Testis (tissue), 3 donors: ENCODE data around the gene CIB4. TPM values are rescaled to one million over a fixed set of nuclear protein-coding genes. Genes with fewer than 3 reads are reported as not detected.

Experiments used
- DNase-seq: peaks from one replicate; pipeline ENCODE4 v3.0.0-alpha.2; 2019
- H3K27ac ChIP-seq, 2 donors: fragments of 200-600 bp; sonication (generic); one replicate each; pipeline ENCODE4 v1.5.1; 2019
- H3K27me3 ChIP-seq: fragments of 200-600 bp; sonication (generic); one replicate; pipeline ENCODE4 v1.5.1; 2019
- H3K36me3 ChIP-seq: fragments of 200-600 bp; sonication (generic); one replicate; pipeline ENCODE4 v1.5.1; 2017; ENCODE audit warnings: low read depth; ENCODE audit errors: missing control alignments
- H3K4me1 ChIP-seq: fragments of 200-600 bp; sonication (generic); one replicate; pipeline ENCODE4 v1.5.1; 2019
- H3K4me3 ChIP-seq, 2 donors: fragments of 200-600 bp; sonication (generic); one replicate each; pipeline ENCODE4 v1.5.1; 2017 to 2019
- H3K9me3 ChIP-seq: fragments of 200-600 bp; sonication (generic); one replicate; pipeline ENCODE4 v1.5.1; 2017
- POLR2A ChIP-seq: fragments of 450-650 bp; IDR thresholded peaks from one replicate; pipeline ENCODE4 v1.6.1; 2017; ENCODE audit warnings: antibody characterized with exemption, mild to moderate bottlenecking, moderate library complexity
- WGBS, 2 donors: methylation state at CpG; one replicate each; pipeline ENCODE4 v1.1.5; 2018; 5-methylcytosine and 5-hydroxymethylcytosine counted together
- intact Hi-C: fragments of 100-400 bp; cut with DNase I; formaldehyde crosslinking; loops from one replicate; pipeline ENCODE4 v1.15.1; 2023; ENCODE audit warnings: low total_unique reads
- polyA plus RNA-seq: library from polyadenylated mRNA; stranded (reverse); fragments of 350-450 nt; fragmentation: Illumina TruSeq; extraction: RNeasy Lipid Tissue Mini Kit (QIAGEN cat#74804); gene quantifications from one replicate; pipeline ENCODE4 v1.2.3, GENCODE V29; 2014; ENCODE audit warnings: low read depth, low replicate concordance; ENCODE audit not compliant: insufficient read depth
- total RNA-seq, 2 donors: library from RNA; depleted of rRNA; stranded (reverse); fragments of >200 nt; gene quantifications; one replicate each; pipeline ENCODE4 v1.2.3, GENCODE V29; 2016
- TF ChIP-seq, protein P1 (sequence below), 3 experiments: fragments of 450-650 bp in 2 of 3; fragments of 200-600 bp in 1 of 3; sonication (generic) in 1 of 3; IDR thresholded peaks; one replicate each; pipeline ENCODE4 v1.5.1; 2016 to 2019; ENCODE audit warnings: antibody characterized with exemption in 3 of 3, mild to moderate bottlenecking in 2 of 3, moderate library complexity in 1 of 3

The CIB4 gene
- total and polyA plus RNA-seq, 3 donors from 2014 or later: 7.5 to 30.6 (median 8.7) TPM

DNA sequence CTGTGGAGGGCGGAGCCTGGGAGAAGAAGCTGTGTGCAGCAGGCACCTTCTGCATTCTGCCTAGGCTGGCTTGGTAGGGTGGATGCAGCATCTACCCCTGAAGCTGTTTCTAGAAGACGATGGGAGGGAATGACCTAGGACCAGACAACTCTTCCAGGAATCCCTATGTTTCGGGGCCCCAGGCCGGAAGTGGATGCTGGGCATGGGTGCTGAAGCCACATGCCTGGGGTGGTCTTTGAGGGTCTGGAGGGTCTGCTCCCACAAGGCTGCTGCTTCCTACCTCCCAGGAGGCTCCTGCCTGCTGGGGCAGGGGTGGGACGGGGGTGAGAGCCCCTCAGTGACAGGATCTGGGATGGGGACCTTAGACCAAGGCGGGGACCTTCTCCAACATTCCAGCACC is 61.0 kb downstream of the CIB4 start:
- no peaks in the 10 kb centered on the region for H3K36me3 ChIP-seq
- no peak for DNase-seq
- H3K27ac ChIP-seq: no peak overlapping the region
- H3K4me3 ChIP-seq: no peak overlapping the region
- TF ChIP-seq, protein P1, sequence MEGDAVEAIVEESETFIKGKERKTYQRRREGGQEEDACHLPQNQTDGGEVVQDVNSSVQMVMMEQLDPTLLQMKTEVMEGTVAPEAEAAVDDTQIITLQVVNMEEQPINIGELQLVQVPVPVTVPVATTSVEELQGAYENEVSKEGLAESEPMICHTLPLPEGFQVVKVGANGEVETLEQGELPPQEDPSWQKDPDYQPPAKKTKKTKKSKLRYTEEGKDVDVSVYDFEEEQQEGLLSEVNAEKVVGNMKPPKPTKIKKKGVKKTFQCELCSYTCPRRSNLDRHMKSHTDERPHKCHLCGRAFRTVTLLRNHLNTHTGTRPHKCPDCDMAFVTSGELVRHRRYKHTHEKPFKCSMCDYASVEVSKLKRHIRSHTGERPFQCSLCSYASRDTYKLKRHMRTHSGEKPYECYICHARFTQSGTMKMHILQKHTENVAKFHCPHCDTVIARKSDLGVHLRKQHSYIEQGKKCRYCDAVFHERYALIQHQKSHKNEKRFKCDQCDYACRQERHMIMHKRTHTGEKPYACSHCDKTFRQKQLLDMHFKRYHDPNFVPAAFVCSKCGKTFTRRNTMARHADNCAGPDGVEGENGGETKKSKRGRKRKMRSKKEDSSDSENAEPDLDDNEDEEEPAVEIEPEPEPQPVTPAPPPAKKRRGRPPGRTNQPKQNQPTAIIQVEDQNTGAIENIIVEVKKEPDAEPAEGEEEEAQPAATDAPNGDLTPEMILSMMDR (IDR thresholded peaks at IDR 0.05): no peak
- TF ChIP-seq POLR2A: no peak
- WGBS, 2 donors: 93 to 94% methylated on average over 6 of the region's 6 CpGs
- H3K27me3 ChIP-seq: no peaks in the 10 kb centered on the region
- no peaks in the 10 kb centered on the region for H3K9me3 ChIP-seq
- no peaks in the 10 kb centered on the region for H3K4me1 ChIP-seq
- intact Hi-C loops: no loop called here

DNA sequence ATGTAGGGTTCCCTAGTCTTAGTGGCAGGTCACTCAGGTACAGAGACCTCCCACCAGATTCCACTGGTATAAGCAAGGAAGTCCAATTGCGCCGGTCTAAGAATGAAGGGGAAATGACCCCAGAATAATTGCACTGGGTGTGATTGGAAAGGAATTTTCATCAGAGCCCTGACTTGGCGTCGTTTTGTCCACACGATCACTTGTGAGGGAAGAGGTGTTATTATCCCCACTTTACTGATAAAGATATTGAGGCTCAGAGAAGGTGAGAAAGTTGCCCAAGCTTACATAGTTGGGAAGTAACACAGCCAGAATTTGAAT is 61.5 kb downstream of the CIB4 start:
- no peaks in the 10 kb centered on the region for H3K4me1 ChIP-seq
- no peak overlapping the region for H3K27ac ChIP-seq
- H3K4me3 ChIP-seq: no peak overlapping the region
- no peak for DNase-seq
- no peaks in the 10 kb centered on the region for H3K9me3 ChIP-seq
- TF ChIP-seq, protein P1 (IDR thresholded peaks at IDR 0.05): no peak
- TF ChIP-seq POLR2A: no peak
- WGBS, 2 donors: 82 to 91% methylated on average over 5 of the region's 5 CpGs
- intact Hi-C loops: no loop called here
- H3K36me3 ChIP-seq: no peaks in the 10 kb centered on the region
- no peaks in the 10 kb centered on the region for H3K27me3 ChIP-seq

DNA sequence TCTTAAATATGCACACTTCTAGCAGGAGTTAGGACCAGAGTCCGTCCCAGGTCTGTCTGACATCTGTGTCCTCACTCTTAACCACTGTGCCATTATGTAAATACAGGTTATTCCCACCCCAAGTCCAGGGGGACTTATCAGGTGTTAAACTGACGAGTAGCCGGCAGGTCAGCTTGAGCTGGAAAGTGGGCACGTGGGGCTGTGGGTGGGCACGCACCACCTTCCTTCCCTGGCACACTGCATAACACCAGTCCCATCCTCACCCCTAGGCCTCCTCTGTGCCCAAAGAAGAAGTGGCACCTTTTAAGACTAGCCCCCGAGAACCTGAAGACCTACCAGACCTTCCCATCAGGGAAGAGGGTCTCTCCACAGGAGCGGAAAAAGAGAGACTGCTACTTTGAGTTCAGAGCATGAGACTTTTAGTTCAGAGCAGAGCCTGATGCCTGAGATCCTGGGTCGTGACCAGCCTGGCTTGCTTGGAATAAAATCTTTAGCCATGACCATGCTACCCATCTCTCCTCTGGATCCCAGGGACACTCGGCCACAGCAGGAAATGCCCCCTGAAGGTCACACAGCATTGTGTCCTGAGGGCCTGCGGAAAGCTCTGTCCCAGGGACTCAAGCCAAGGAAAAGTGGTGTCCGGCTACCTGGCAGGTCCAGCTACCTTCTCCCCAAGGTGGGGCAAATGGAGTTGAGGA is 62.0 kb downstream of the CIB4 start:
- 86 to 89% methylated on average over 7 to 11 of the region's 11 CpGs for WGBS, 2 donors
- H3K4me1 ChIP-seq: no peaks in the 10 kb centered on the region
- no peak overlapping the region for H3K27ac ChIP-seq
- no peaks in the 10 kb centered on the region for H3K9me3 ChIP-seq
- no peak for DNase-seq
- H3K27me3 ChIP-seq: no peaks in the 10 kb centered on the region
- intact Hi-C loops: no loop called here
- no peak overlapping the region for H3K4me3 ChIP-seq
- H3K36me3 ChIP-seq: no peaks in the 10 kb centered on the region
- TF ChIP-seq POLR2A: no peak
- TF ChIP-seq, protein P1 (IDR thresholded peaks at IDR 0.05): no peak

DNA sequence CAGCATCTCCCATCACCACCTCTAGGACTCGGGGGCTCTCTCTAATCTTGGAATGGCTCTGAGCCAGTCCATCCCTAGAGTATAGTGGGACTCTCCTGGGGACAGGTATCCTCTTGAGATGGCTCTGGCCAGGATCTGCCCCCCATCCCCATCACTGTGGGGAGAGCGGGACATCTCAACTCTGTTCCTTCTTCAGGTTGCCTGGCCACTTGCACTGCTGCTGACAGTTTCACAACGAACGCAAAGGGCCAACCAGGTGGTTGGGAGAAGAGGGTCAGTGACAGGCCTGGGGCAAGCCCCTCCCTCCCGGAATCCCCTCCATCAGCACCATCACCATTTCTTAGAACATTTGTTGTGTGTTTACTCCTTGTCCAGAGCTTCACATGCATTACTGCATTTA is 62.6 kb downstream of the CIB4 start:
- Histone ChIP-seq H3K4me3 (no peak overlapping the region), H3K4me1 (no peaks in the 10 kb centered on the region), H3K27ac (no peak overlapping the region), H3K27me3 (no peaks in the 10 kb centered on the region), H3K9me3 (no peaks in the 10 kb centered on the region), H3K36me3 (no peaks in the 10 kb centered on the region)
- 80 to 88% methylated on average over 5 of the region's 5 CpGs for WGBS, 2 donors
- no peak for TF ChIP-seq POLR2A
- TF ChIP-seq, protein P1 (IDR thresholded peaks at IDR 0.05): no peak
- DNase-seq: no peak
- intact Hi-C loops: no loop called here

DNA sequence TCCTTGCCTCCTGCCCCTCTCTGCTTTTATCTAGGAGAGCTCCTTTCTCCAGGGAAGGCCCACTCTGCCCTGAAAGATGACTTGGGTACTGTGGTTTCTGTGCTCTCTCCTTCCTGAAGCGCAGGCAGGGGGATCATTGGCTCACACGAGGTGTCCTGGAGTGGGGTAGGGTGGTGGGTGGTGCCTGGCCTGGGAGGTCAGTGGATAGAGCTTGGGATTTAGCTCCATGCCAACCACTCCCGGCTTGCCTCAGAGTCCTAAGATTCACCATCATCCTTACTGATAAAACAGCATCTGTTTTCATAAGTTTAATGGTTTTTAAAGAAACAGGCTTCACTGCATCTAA is 63.1 kb downstream of the CIB4 start:
- Histone ChIP-seq H3K27me3 (no peaks in the 10 kb centered on the region), H3K4me1 (no peaks in the 10 kb centered on the region), H3K4me3 (no peak overlapping the region), H3K36me3 (no peaks in the 10 kb centered on the region), H3K9me3 (no peaks in the 10 kb centered on the region), H3K27ac (no peak overlapping the region)
- intact Hi-C loops: no loop called here
- WGBS, 2 donors: 50 to 55% methylated on average over 1 to 3 of the region's 3 CpGs
- DNase-seq: no peak
- TF ChIP-seq, protein P1 (IDR thresholded peaks at IDR 0.05): no peak
- TF ChIP-seq POLR2A: no peak
